Epithelial cell of esophagus (primary cell): ENCODE results near the gene HOXA3.

Experiments used
- DNase-seq: peaks from one replicate; pipeline ENCODE4 v3.0.0; 2010; ENCODE audit warnings: low read depth
- H3K4me3 ChIP-seq: 2 replicates; pipeline ENCODE4 v1.5.1; 2011; ENCODE audit warnings: mild to moderate bottlenecking, low read length, control low read depth
- TF ChIP-seq, protein P1 (sequence below): IDR thresholded peaks from 2 replicates; pipeline ENCODE4 v1.5.1; 2011; ENCODE audit warnings: low read depth, mild to moderate bottlenecking, low read length, control low read depth, inconsistent platforms; ENCODE audit not compliant: insufficient read depth; ENCODE audit errors: missing control alignments

HOXA3 gene

DNA sequence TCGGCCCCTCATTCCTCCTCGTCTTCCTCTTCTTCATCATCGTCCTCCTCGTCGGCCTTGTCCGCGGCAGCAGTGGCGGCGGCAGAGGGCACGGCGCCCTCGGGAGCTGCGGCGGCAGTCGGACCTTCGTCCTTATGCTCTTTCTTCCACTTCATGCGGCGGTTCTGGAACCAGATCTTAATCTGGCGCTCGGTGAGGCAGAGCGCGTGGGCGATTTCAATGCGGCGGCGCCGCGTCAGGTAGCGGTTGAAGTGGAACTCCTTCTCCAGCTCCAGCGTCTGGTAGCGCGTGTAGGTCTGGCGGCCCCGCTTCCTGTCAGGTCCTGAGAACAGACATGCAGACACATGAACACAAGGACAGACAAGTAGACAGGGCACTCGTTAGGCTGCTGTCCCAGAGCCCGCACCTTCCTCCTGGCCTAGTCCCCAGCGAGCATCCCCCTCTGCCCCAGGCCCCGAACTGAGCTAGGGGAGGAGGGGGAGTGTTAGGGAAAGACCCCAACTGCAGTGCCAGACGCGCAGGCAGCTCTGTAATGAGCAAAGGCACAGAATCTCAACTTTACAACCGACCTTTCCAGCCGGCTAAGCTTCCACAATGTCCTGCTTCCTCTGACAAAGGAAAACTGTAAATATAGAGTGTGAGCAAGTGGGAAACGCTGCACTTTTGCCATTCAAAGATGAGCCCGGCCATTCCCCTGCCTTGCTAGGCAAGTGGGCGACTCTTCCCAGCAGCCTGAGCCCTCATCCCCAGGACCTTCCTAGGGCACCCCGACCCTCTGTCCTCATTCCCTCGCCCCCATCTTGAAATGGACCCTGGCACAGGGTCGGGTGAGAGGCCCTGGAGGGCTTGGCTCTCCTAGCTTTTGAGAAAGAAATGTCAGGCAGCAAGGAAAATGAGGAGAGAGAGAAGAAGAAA, 2.8 kb upstream of the HOXA3 start:
- H3K4me3 ChIP-seq, result no peak overlapping the region
- TF ChIP-seq, protein P1, sequence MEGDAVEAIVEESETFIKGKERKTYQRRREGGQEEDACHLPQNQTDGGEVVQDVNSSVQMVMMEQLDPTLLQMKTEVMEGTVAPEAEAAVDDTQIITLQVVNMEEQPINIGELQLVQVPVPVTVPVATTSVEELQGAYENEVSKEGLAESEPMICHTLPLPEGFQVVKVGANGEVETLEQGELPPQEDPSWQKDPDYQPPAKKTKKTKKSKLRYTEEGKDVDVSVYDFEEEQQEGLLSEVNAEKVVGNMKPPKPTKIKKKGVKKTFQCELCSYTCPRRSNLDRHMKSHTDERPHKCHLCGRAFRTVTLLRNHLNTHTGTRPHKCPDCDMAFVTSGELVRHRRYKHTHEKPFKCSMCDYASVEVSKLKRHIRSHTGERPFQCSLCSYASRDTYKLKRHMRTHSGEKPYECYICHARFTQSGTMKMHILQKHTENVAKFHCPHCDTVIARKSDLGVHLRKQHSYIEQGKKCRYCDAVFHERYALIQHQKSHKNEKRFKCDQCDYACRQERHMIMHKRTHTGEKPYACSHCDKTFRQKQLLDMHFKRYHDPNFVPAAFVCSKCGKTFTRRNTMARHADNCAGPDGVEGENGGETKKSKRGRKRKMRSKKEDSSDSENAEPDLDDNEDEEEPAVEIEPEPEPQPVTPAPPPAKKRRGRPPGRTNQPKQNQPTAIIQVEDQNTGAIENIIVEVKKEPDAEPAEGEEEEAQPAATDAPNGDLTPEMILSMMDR, result no peak

DNA sequence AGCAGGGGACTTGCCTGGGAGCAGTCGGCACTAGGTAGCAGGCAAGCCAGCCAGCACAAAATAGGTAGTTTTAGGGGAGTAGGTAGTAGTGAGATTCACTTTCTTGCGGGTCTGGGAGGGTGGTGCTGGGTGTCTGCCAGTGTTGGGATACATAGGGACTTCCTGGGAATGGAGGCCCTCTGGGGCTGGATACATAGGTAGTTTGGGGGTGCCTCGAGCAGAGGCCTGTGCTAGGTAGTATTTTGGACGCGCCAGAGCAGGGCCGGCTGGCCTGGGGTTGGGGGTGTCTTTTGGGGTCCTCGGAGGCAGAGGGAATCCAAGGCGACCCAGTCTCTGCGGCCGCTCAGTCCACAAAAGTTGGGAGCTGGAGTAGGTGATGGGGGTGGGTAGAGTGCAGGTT, 2.0 kb upstream of the HOXA3 start:
- H3K4me3 ChIP-seq, result no peak overlapping the region
- DNase-seq, result no peak
- TF ChIP-seq, protein P1, result no peak

More for the DNA sequence above, 2.8 kb upstream of the HOXA3 start:
- peak; percentile 68 for DNase-seq

DNA sequence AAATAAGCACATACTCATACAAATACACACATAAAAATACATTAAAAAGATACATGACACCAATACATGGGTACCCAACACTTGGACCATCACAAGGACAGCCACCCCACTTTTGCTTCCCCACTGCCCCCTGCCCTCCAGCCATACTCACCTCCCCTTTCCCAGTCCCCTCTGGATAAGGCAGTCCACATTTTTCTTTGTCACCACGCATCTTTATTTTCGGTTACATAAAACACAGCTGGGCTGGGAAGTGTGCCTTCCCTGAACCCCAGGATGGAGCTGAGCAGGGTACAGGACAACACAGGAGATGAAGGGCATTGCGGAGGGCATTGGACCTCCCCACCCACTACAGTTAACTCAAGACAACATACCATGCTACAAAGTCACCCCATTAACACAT, 1.1 kb upstream of the HOXA3 start:
- TF ChIP-seq, protein P1, result no peak
- no peak overlapping the region for H3K4me3 ChIP-seq
- no peak for DNase-seq

GRCh38 chr7:27152816-27153442, 546 bp upstream of the HOXA3 start:
- no peak overlapping the region for H3K4me3 ChIP-seq
- DNase-seq, result no peak
- TF ChIP-seq, protein P1, result no peak

- TF ChIP-seq, protein P1, result no peak
- DNase-seq, result no peak
- H3K4me3 ChIP-seq, result peak overlapping the region; percentile 25
Measured at GRCh38 chr7:27151341-27151930, 947 bp downstream of the HOXA3 start.

- H3K4me3 ChIP-seq, result peak overlapping the region; percentile 27
- DNase-seq, result peak; percentile 77
Measured at GRCh38 chr7:27150568-27151340, 1.6 kb downstream of the HOXA3 start.

More at GRCh38 chr7:27150568-27151340, 1.6 kb downstream of the HOXA3 start:
- TF ChIP-seq, protein P1, result peak; percentile 54
